PC-3 (cell line): ENCODE measurements around the gene SLC10A2. TPM values are rescaled to one million over a fixed set of nuclear protein-coding genes. Genes with fewer than 3 reads are reported as not detected.

Source experiments
- ATAC-seq: fragments of 200-7000 bp; cut with Tn5 transposase; 2 replicates; pipeline ENCODE4 v1.9.1; 2020; ENCODE audit warnings: mild to moderate bottlenecking, moderate library complexity
- Bru-seq: library from RNA; stranded (reverse); fragments of 400-500 nt; gene quantifications from one replicate; lab custom pipeline; 2021; lab: Mats Ljungman, UMichigan
- BruChase-seq, 2 experiments: library from RNA; stranded (reverse); fragments of 400-500 nt; gene quantifications; one replicate each; lab custom pipeline; 2021; lab: Mats Ljungman, UMichigan
- BruUV-seq: library from RNA; stranded (reverse); fragments of 400-500 nt; replicated peaks from 2 replicates; lab custom pipeline; 2021; lab: Mats Ljungman, UMichigan
- CTCF ChIA-PET: fragments of 300-600 bp; sonication (Branson Sonifier 250); formaldehyde crosslinking; loops from one replicate; lab custom pipeline; 2022; ENCODE audit warnings: antibody characterized with exemption; lab: Charles Lee
- POLR2A ChIA-PET: fragments of 300-600 bp; sonication (Branson Sonifier 250); formaldehyde crosslinking; loops from one replicate; lab custom pipeline; 2022; ENCODE audit warnings: antibody characterized with exemption; ENCODE audit not compliant: unreplicated experiment; lab: Charles Lee
- DNase-seq: peaks from one replicate; pipeline ENCODE4 v3.0.0-alpha.2; 2015
- H2AFZ ChIP-seq: fragments of 300-600 bp; sonication (generic); 2 replicates; pipeline ENCODE4 v1.6.0; 2016; ENCODE audit warnings: antibody characterized with exemption, low read length
- H3F3A ChIP-seq: fragments of 300-600 bp; sonication (generic); one replicate; pipeline ENCODE4 v1.6.0; 2017; ENCODE audit warnings: antibody characterized with exemption, low read length, control low read depth, mild to moderate bottlenecking; ENCODE audit not compliant: unreplicated experiment
- H3K27ac ChIP-seq: fragments of 300-600 bp; sonication (generic); 2 replicates; pipeline ENCODE4 v1.5.1; 2016; ENCODE audit warnings: mild to moderate bottlenecking, low read length
- H3K27me3 ChIP-seq: fragments of 300-600 bp; sonication (generic); 2 replicates; pipeline ENCODE4 v1.6.1; 2016; ENCODE audit warnings: low read length, mixed read lengths
- H3K36me3 ChIP-seq: fragments of 300-600 bp; sonication (generic); 2 replicates; pipeline ENCODE4 v1.6.1; 2016; ENCODE audit warnings: low read depth, mixed run types, low read length, mixed read lengths
- H3K4me1 ChIP-seq: fragments of 300-600 bp; sonication (generic); 2 replicates; pipeline ENCODE4 v1.5.1; 2016; ENCODE audit warnings: low read length; ENCODE audit not compliant: insufficient read depth
- H3K4me2 ChIP-seq: fragments of 300-600 bp; sonication (generic); 2 replicates; pipeline ENCODE4 v1.6.0; 2016; ENCODE audit warnings: low read length
- H3K4me3 ChIP-seq: fragments of 300-600 bp; sonication (generic); 2 replicates; pipeline ENCODE4 v1.5.1; 2016; ENCODE audit warnings: mild to moderate bottlenecking, low read length, mixed read lengths
- H3K79me2 ChIP-seq: fragments of 300-600 bp; sonication (generic); 2 replicates; pipeline ENCODE4 v1.6.1; 2017; ENCODE audit warnings: low read length, mixed read lengths
- H3K9ac ChIP-seq: fragments of 300-600 bp; sonication (generic); 2 replicates; pipeline ENCODE4 v1.6.0; 2016; ENCODE audit warnings: mild to moderate bottlenecking, low read length
- H3K9me2 ChIP-seq: fragments of 300-600 bp; sonication (generic); replicated peaks from 2 replicates; pipeline ENCODE4 v1.6.1; 2016; ENCODE audit warnings: mixed run types, low read length, mixed read lengths
- H3K9me3 ChIP-seq: fragments of 300-600 bp; sonication (generic); 2 replicates; pipeline ENCODE4 v1.6.1; 2016; ENCODE audit warnings: low read length, mixed read lengths
- H4K20me1 ChIP-seq: fragments of 300-600 bp; sonication (generic); 2 replicates; pipeline ENCODE4 v1.6.1; 2016; ENCODE audit warnings: low read length, mixed read lengths
- EZH2 ChIP-seq: fragments of 300-600 bp; sonication (generic); IDR thresholded peaks from one replicate; pipeline ENCODE4 v1.6.1; 2017; ENCODE audit warnings: antibody characterized with exemption, mild to moderate bottlenecking, low read length; ENCODE audit not compliant: unreplicated experiment
- EZH2phosphoT487 ChIP-seq: fragments of 300-600 bp; sonication (generic); IDR thresholded peaks from 2 replicates; pipeline ENCODE4 v1.6.1; 2018; ENCODE audit warnings: mild to moderate bottlenecking, antibody characterized with exemption, low read length, borderline replicate concordance
- intact Hi-C: fragments of 100-400 bp; cut with micrococcal nuclease; formaldehyde crosslinking; loops from 2 replicates; pipeline ENCODE4 v1.9.0; 2023
- long read RNA-seq: library from polyadenylated mRNA; unstranded; transcript quantifications from one replicate; pipeline ENCODE4 v2.0.0, GENCODE V29; 2021; ENCODE audit not compliant: unreplicated experiment
- total RNA-seq: library from RNA; depleted of rRNA; stranded (reverse); fragments of >200 nt; gene quantifications from 2 replicates; pipeline ENCODE4 v1.2.3, GENCODE V29; 2014; rRNA removed
- TF ChIP-seq, protein P1 (sequence below): fragments of 300-600 bp; sonication (generic); conservative IDR thresholded peaks from 2 replicates; pipeline ENCODE4 v1.5.1; 2017; ENCODE audit warnings: antibody characterized with exemption, low read depth, mild to moderate bottlenecking, low read length

Gene SLC10A2, protein sequence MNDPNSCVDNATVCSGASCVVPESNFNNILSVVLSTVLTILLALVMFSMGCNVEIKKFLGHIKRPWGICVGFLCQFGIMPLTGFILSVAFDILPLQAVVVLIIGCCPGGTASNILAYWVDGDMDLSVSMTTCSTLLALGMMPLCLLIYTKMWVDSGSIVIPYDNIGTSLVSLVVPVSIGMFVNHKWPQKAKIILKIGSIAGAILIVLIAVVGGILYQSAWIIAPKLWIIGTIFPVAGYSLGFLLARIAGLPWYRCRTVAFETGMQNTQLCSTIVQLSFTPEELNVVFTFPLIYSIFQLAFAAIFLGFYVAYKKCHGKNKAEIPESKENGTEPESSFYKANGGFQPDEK
- total RNA-seq (not detected in 2 replicates), Bru-seq, nascent RNA (not detected), BruChase-seq, experiment 1, labeled RNA remaining after a 6-hour chase (not detected), BruChase-seq, experiment 2, labeled RNA remaining after a 2-hour chase (not detected)
- long read RNA-seq = 0 reads

- peaks cover 25% of the 10 kb centered on the region for H3K27me3 ChIP-seq
- no peaks in the 10 kb centered on the region for H3F3A ChIP-seq
- intact Hi-C loops = no loop called here
- no peak within 1 kb of the TSS for H3K4me3 ChIP-seq
- no peak within 1 kb of the TSS for H3K27ac ChIP-seq
- TF ChIP-seq EZH2 = no peak
- TF ChIP-seq EZH2phosphoT487 = no peak
- TF ChIP-seq, protein P1, sequence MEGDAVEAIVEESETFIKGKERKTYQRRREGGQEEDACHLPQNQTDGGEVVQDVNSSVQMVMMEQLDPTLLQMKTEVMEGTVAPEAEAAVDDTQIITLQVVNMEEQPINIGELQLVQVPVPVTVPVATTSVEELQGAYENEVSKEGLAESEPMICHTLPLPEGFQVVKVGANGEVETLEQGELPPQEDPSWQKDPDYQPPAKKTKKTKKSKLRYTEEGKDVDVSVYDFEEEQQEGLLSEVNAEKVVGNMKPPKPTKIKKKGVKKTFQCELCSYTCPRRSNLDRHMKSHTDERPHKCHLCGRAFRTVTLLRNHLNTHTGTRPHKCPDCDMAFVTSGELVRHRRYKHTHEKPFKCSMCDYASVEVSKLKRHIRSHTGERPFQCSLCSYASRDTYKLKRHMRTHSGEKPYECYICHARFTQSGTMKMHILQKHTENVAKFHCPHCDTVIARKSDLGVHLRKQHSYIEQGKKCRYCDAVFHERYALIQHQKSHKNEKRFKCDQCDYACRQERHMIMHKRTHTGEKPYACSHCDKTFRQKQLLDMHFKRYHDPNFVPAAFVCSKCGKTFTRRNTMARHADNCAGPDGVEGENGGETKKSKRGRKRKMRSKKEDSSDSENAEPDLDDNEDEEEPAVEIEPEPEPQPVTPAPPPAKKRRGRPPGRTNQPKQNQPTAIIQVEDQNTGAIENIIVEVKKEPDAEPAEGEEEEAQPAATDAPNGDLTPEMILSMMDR = no peak
- ChIA-PET CTCF (interaction anchor here (0.7 kb wide), 1 partner anchor 74 kb away, joined by 3 read pairs; no protein-coding TSS in a partner anchor), POLR2A (no interaction called here)
- no peak for DNase-seq
- H3K9me2 ChIP-seq = no peaks in the 10 kb centered on the region
- no peaks in the 10 kb centered on the region for H4K20me1 ChIP-seq
- ATAC-seq = no peak
- H3K79me2 ChIP-seq = no peaks in the 10 kb centered on the region
- no peak within 1 kb of the TSS for H2AFZ ChIP-seq
- H3K4me2 ChIP-seq = no peak within 1 kb of the TSS
- H3K4me1 ChIP-seq = no peaks in the 10 kb centered on the region
- no peak within 1 kb of the TSS for H3K9ac ChIP-seq
- no peaks in the 10 kb centered on the region for H3K9me3 ChIP-seq
- no peaks in the 10 kb centered on the region for H3K36me3 ChIP-seq
- no TSS peak for BruUV-seq
Measured at GRCh38 chr13:103066079-103066780, at the start of gene SLC10A2. Gene SLC10A2 (minus strand): TSS chr13:103066417. CDS start chr13:103066249, 168 bp downstream.

DNA sequence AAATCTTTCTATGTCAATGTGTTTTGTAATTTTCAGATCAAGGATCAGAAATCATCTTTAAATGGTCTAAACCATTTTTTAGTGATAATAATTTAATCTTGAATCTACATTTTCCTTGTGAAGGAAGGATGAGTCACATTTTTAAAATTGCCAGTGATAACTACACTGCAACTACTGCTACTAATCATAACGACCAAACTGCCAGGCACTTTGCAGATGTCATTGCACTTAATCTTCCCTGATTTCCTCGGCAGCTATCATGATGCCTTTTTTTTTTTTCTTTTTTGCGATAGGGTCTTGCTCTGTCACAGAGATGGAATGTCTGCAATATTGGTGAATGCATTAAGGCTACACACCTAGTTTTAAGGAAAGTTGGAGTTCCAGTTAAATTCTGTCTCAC, 41.4 kb upstream of the SLC10A2 start:
- DNase-seq = no peak
- Histone ChIP-seq H3K27me3 (peaks cover 55% of the 10 kb centered on the region), H3K79me2 (no peaks in the 10 kb centered on the region), H3K9me3 (no peaks in the 10 kb centered on the region), H3K36me3 (no peaks in the 10 kb centered on the region), H3K4me3 (no peak overlapping the region), H4K20me1 (no peaks in the 10 kb centered on the region), H3K4me1 (no peaks in the 10 kb centered on the region), H3F3A (no peaks in the 10 kb centered on the region), H3K9ac (no peak overlapping the region), H2AFZ (no peak overlapping the region), H3K4me2 (no peak overlapping the region), H3K9me2 (no peaks in the 10 kb centered on the region), H3K27ac (no peak overlapping the region)
- CTCF ChIA-PET = no interaction called here
- POLR2A ChIA-PET = no interaction called here
- TF ChIP-seq, protein P1 = no peak
- TF ChIP-seq EZH2phosphoT487 (no peak), EZH2 (no peak)
- BruUV-seq = no TSS peak
- intact Hi-C loops = no loop called here
- no peak for ATAC-seq
